GM19025 (cell line): ENCODE data around the gene MZT2B.
"Not testable (repeated sequence)": the region's sequence is repeated elsewhere in the genome, so short reads cannot be mapped to it uniquely, and the experiment has no call there.

Experiments
- ATAC-seq: cut with Tn5 transposase; IDR thresholded peaks from one replicate; pipeline ENCODE4 v1.9.1; 2021; ENCODE audit warnings: mild to moderate bottlenecking, low read depth, moderate library complexity; ENCODE audit not compliant: unreplicated experiment

The MZT2B gene

GRCh38 chr2:130169896-130170295 lies 12.2 kb upstream of the MZT2B start:
- no peak for ATAC-seq

GRCh38 chr2:130174866-130175265 lies 7.2 kb upstream of the MZT2B start:
- not testable (repeated sequence) for ATAC-seq

- ATAC-seq: not testable (repeated sequence)
These were observed 1.4 kb upstream of the MZT2B start for GRCh38 chr2:130180404-130181324.

GRCh38 chr2:130181325-130181879 lies 660 bp upstream of the MZT2B start, which contains the start of gene SMPD4:
TSS of gene SMPD4 (minus strand) at chr2:130181602. CDS start at chr2:130176592, 5,010 bp downstream.
- ATAC-seq: peak; percentile 45

GRCh38 chr2:130182826-130183511 lies 907 bp downstream of the MZT2B start:
- not testable (repeated sequence) for ATAC-seq

GRCh38 chr2:130183512-130184373 lies 1.7 kb downstream of the MZT2B start:
- ATAC-seq: no peak

GRCh38 chr2:130185436-130185835 lies 3.4 kb downstream of the MZT2B start:
- no peak for ATAC-seq

- ATAC-seq: no peak
These were observed 3.8 kb downstream of the MZT2B start for GRCh38 chr2:130185896-130186295.

GRCh38 chr2:130186391-130186790 lies 4.3 kb downstream of the MZT2B start:
- no peak for ATAC-seq

GRCh38 chr2:130187268-130187667 lies 5.2 kb downstream of the MZT2B start:
- no peak for ATAC-seq

- ATAC-seq: not testable (repeated sequence)
These were observed 6.1 kb downstream of the MZT2B start for GRCh38 chr2:130187859-130188792.

- ATAC-seq: not testable (repeated sequence)
These were observed 6.9 kb downstream of the MZT2B start for GRCh38 chr2:130188958-130189357.

- no peak for ATAC-seq
These were observed 8.2 kb downstream of the MZT2B start for GRCh38 chr2:130190237-130190636.

GRCh38 chr2:130191319-130191718 lies 9.3 kb downstream of the MZT2B start:
- ATAC-seq: not testable (repeated sequence)

GRCh38 chr2:130192451-130192850 lies 10.4 kb downstream of the MZT2B start:
- not testable (repeated sequence) for ATAC-seq

- ATAC-seq: not testable (repeated sequence)
These were observed 11.8 kb downstream of the MZT2B start for GRCh38 chr2:130193824-130194223.

GRCh38 chr2:130195089-130195635 lies 13.1 kb downstream of the MZT2B start:
- ATAC-seq: not testable (repeated sequence)

GRCh38 chr2:130196052-130196451 lies 14.0 kb downstream of the MZT2B start:
- ATAC-seq: not testable (repeated sequence)

- no peak for ATAC-seq
These were observed 16.3 kb downstream of the MZT2B start, which contains the start of gene TUBA3E for GRCh38 chr2:130198343-130198742. TSS of gene TUBA3E (minus strand) at chr2:130198439. CDS start at chr2:130198360, 79 bp downstream.
